Measurements from ENCODE around the gene FIGN. TPM values are rescaled to one million over a fixed set of nuclear protein-coding genes. Genes with fewer than 3 reads are reported as not detected.
A peak's percentile ranks its signal among the peaks of the same experiment; 100 is the strongest.

FIGN gene
- total and polyA plus RNA-seq, 2 donors (not counting 3 experiments of a cell fraction or from before 2014, with no cell fraction given): 1.8 to 8.1 TPM

DNA sequence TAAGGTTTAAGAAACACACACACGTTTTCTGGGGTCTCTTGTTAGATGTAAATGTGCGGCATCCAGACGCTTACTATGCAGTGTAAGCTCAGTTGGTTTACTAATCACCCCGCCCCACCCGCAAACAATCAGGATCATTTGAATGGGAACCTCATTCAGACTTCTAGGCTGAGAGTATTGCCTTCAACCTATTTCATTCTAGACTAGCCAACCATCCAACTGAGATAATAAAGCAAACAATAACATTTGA is 1.3 kb upstream of the FIGN start:
- Histone ChIP-seq H4K20me1 (replicated peaks; ENCODE audit: control insufficient read depth, extremely low read depth, insufficient read depth, low read length) (no peaks in the 10 kb centered on the region), H3K4me1 (ENCODE audit: control insufficient read depth, extremely low read depth, insufficient read depth, low read length) (peaks cover 11% of the 10 kb centered on the region), H3K4me2 (ENCODE audit: insufficient read depth, low read length) (peak overlapping the region; percentile 59), H3K9me3 (replicated peaks; ENCODE audit: control insufficient read depth, insufficient read depth, low read length) (no peaks in the 10 kb centered on the region), H2AFZ (ENCODE audit: low read depth, low read length) (peak overlapping the region; percentile 76), H3K36me3 (ENCODE audit: control insufficient read depth in 2 of 2, extremely low read depth in 1 of 2, insufficient read depth in 2 of 2, low read length in 2 of 2) (no peaks in the 10 kb centered on the region), H3K4me3 (replicated peaks in 1 of 3; ENCODE audit: insufficient read depth in 1 of 3, low read depth in 1 of 3, low read length in 3 of 3) (peak overlapping the region in 2 of 3 experiments; percentile 66 to 96), H3K27ac (ENCODE audit: insufficient read depth, low read depth, low read length) (no peak overlapping the region), H3K27me3 (ENCODE audit: control insufficient read depth in 2 of 2, insufficient read depth in 2 of 2, low read length in 2 of 2) (peaks cover 0 to 4% of the 10 kb centered on the region in 2 experiments), H3K79me2 (ENCODE audit: control insufficient read depth, insufficient read depth, low read length) (peaks cover 11% of the 10 kb centered on the region), H3K9ac (replicated peaks; ENCODE audit: extremely low read depth, insufficient read depth, low read length) (peak overlapping the region; percentile 91), H3K9me1 (replicated peaks; ENCODE audit: control insufficient read depth, extremely low read depth, insufficient read depth, low read length) (no peaks in the 10 kb centered on the region)
- ChIA-PET POLR2A (no interaction called here), CTCF (interaction anchor here (0.8 kb wide), 1 partner anchor 391 kb away, joined by 4 read pairs; no protein-coding TSS in a partner anchor)
- FAIRE-seq (no peak), DNase-seq (ENCODE audit: low read depth, low spot score) (no peak)
- dilution Hi-C loops (cut with MboI; ENCODE audit: extremely low pct_ligation_motif_present, low sequenced_read_pairs) (no loop called here), intact Hi-C loops (cut with micrococcal nuclease) (loop anchor here (2.0 to 5.0 kb wide), 6 partner anchors 42 to 546 kb away; no protein-coding TSS in a partner anchor)
- BruUV-seq (replicated peaks): no TSS peak
- no peak for TF ChIP-seq POLR2AphosphoS5 (IDR thresholded peaks at IDR 0.05; ENCODE audit: insufficient read depth, low read depth, low read length)
- TF ChIP-seq, protein P1, sequence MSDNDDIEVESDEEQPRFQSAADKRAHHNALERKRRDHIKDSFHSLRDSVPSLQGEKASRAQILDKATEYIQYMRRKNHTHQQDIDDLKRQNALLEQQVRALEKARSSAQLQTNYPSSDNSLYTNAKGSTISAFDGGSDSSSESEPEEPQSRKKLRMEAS (IDR thresholded peaks at IDR 0.05; ENCODE audit: insufficient read depth, insufficient read length): no peak
- TF ChIP-seq GATA2 (IDR thresholded peaks at IDR 0.05; ENCODE audit: insufficient read depth, insufficient read length, low read depth, low read length): no peak
- no peak for TF ChIP-seq JUN (IDR thresholded peaks at IDR 0.05; ENCODE audit: borderline replicate concordance, insufficient read depth, insufficient read length, low read depth)
- no peak for TF ChIP-seq FOS (IDR thresholded peaks at IDR 0.05; ENCODE audit: borderline replicate concordance, insufficient read depth, low read length)
- TF ChIP-seq POLR2A (IDR thresholded peaks at IDR 0.05; ENCODE audit: low read depth, low read length): no peak
- no peak for TF ChIP-seq MYC (IDR thresholded peaks at IDR 0.05; ENCODE audit: low read depth, low read length)
- no peak for TF ChIP-seq EZH2 (IDR thresholded peaks at IDR 0.05; ENCODE audit: borderline replicate concordance, low read depth, low read length, severe bottlenecking)
- TF ChIP-seq, protein P2, sequence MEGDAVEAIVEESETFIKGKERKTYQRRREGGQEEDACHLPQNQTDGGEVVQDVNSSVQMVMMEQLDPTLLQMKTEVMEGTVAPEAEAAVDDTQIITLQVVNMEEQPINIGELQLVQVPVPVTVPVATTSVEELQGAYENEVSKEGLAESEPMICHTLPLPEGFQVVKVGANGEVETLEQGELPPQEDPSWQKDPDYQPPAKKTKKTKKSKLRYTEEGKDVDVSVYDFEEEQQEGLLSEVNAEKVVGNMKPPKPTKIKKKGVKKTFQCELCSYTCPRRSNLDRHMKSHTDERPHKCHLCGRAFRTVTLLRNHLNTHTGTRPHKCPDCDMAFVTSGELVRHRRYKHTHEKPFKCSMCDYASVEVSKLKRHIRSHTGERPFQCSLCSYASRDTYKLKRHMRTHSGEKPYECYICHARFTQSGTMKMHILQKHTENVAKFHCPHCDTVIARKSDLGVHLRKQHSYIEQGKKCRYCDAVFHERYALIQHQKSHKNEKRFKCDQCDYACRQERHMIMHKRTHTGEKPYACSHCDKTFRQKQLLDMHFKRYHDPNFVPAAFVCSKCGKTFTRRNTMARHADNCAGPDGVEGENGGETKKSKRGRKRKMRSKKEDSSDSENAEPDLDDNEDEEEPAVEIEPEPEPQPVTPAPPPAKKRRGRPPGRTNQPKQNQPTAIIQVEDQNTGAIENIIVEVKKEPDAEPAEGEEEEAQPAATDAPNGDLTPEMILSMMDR (IDR thresholded peaks at IDR 0.05; ENCODE audit: extremely low read depth in 1 of 2, insufficient read depth in 1 of 2, low read depth in 1 of 2, low read length in 2 of 2): no peak
